SH-SY5Y (cell line): ENCODE data around the gene CYP2C18.

ENCODE experiments used
- GATA2 ChIP-seq: IDR thresholded peaks from 2 replicates; pipeline ENCODE4 v1.6.1; 2011; ENCODE audit warnings: mild to moderate bottlenecking, low read depth, low read length
- GATA3 ChIP-seq: IDR thresholded peaks from 2 replicates; pipeline ENCODE4 v1.6.1; 2011; ENCODE audit warnings: low read depth, mild to moderate bottlenecking, low read length, moderate library complexity

Gene CYP2C18

DNA sequence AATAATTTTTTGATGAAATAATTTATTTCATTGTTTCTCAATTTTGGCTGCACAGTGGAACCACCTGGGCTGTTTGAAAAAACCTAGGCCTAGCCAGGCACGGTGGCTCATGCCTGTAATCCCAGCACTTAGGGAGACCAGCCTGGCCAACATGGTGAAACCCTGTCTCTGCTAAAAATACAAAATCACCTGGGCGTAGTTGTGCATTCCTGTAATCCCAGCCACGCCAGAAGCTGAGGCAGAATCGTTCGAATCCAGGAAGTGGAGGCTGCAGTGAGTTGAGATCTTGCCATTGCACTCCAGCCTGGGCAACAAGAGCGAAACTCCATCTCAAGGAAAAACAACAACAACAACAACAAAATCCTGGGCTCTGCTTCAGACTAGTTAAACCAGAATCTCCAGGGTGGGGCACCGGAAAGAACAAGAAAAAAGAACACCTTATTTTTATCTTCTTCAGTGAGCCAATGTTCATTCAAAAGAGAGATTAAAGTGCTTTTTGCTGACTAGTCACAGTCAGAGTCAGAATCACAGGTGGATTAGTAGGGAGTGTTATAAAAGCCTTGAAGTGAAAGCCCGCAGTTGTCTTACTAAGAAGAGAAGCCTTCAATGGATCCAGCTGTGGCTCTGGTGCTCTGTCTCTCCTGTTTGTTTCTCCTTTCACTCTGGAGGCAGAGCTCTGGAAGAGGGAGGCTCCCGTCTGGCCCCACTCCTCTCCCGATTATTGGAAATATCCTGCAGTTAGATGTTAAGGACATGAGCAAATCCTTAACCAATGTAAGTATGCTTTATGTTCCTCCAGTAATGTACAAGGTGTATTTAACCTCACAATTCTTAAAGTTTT lies at the start of gene CYP2C18:
Gene CYP2C18, plus strand, starts transcription at position 516 of the 841 bp plus-strand sequence. Its CDS starts 91 bp downstream, at position 607.
- no peak for TF ChIP-seq GATA3
- TF ChIP-seq GATA2: no peak

GRCh38 chr10:94639902-94640301 lies 43.6 kb upstream of the CYP2C18 start:
- no peak for TF ChIP-seq GATA2
- no peak for TF ChIP-seq GATA3

DNA sequence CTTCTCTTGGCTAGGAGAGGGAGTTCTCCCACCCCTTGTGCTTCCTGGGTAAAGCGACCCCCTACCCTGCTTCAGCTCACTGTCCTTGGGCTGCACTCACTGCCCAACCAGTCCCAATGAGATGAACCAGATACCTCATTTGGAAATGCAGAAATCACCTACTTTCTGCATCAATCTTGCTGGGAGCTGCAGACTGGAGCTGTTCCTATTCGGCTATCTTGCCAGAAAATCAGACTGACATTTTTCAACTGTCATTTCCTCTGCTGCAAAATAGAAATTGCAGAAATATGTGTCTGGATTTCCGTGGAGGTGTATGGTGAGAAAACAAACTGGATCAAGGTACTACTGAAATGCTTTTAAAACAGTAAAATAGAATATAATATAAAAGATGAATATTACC lies 43.0 kb upstream of the CYP2C18 start:
- TF ChIP-seq GATA3 (peak; percentile 90), GATA2 (peak; percentile 96)

- TF ChIP-seq GATA3 (peak; percentile 71), GATA2 (peak; percentile 65)
Measured at GRCh38 chr10:94641480-94641879, 42.0 kb upstream of the CYP2C18 start.

DNA sequence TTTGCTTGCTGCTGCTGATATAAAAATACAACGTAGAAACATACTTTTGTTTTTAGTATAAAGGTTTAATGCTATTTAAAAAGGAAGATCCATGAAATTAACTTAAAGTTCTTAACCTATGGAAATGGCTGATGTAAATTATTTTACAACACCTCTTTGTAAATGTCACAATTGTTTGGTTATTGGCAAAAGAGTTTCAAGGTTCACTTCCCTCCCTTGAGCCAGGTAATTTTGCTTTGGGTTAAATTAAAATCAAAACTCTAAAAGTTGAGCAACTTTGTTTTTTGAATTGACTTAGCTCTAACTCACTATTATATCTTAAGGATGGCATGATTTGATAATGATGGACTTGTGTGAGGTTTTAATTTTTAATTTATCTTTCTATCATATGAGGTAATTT lies 39.2 kb upstream of the CYP2C18 start:
- TF ChIP-seq GATA2: no peak
- no peak for TF ChIP-seq GATA3

- TF ChIP-seq GATA3 (no peak), GATA2 (no peak)
Measured at GRCh38 chr10:94645285-94645684, 38.2 kb upstream of the CYP2C18 start.

DNA sequence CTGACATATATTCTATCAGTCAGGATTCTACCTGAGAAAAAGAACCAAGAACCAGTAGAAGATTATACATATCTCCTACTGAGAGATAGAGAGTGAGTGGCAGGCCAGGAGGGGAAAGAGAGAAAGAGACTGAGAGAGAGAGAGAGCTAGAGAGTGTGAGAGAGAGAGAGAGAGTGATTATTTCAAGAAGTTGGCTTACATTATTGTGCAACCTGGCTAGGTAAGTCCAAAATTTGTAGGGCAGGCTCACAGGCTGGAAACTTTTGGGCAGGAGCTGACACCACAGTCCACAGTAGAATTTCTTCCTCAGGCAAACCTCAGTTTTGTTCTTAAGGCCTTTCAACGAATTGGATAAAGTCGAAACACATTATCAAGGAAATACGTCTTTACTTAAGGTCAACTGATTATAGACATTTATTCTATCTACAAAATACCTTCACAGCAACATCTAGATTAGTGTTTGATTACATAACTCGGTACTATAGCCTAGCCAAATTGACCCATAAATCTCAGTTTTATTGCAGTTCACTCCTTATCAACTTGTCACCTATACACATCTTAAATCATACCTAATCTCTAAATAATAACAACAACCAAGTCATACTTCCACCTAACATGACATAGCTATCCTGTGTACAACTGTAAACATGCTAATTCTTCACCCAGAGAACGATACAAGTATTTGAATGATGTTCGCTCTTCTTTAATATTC lies 17.0 kb upstream of the CYP2C18 start:
- TF ChIP-seq GATA2 (no peak), GATA3 (no peak)

DNA sequence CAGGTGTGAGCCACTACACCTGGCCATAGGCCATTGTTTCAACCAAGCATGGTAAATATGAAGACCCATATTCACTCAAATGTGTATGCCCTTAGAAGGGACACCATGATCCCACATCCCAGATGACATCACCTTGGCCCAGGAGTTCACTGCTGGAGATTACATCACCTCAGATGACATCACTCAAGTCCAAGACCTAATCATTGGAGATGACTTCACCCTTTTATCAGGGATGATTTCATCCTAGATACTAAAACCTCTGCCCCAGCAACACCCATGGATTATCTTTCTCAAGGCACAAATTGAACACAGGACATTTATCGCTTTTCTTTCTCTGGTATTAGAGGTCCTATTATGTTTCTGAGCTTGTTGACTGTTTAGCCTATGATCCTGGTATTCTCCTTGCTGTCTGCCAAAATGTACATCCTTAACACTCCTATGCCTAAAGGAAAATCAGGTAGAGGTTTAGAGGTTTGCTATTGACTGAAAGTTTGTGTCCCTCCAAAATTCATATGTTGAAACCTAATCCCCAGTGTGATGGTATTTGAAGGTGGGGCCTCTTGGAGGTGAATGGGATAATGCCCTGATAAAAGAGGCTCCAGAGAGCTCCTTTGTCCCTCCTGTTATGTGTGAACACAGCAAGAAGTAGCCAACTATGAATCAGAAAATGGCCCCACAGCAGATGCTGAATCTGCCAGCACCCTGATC lies 9.8 kb upstream of the CYP2C18 start:
- TF ChIP-seq GATA3 (no peak), GATA2 (no peak)

DNA sequence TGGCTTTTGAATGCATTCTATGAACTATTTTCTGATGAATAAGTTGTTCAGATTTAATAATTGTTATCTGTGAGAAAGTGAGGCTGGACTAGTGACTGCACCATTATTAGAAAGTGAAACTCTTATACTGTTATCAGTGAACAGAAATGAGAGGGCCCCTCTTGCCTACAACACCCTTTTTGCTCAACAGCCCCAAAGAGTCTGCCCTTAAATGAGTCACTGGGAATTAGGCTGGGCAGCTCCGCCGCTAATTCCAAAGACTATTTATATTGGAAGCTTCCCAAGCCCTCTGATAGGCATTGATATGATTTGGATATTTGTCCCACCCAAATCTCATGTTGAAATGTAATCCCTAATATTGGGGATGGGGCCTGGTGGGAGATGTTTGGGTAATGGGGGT lies 7.0 kb upstream of the CYP2C18 start:
- TF ChIP-seq GATA3: no peak
- TF ChIP-seq GATA2: no peak

- TF ChIP-seq GATA2 (no peak), GATA3 (no peak)
Measured at GRCh38 chr10:94677691-94678090, 5.8 kb upstream of the CYP2C18 start.

DNA sequence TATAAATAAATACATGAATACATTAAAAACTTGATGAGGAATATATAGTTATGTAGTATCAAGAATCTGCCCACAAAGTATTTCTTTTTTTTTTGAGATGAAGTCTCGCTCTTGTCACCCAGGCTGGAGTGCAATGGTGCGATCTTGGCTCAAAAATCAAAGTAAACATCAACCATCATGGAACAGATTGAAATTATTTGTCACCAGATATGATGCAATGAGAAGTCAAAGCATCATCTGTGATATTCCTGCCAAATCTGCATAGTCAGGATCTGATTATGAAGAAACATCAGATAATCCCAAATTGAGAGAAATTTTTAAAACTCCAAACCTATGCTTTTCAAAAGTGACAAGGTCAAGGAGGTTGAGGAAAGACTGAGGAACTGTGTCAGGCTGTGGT lies 5.1 kb upstream of the CYP2C18 start:
- no peak for TF ChIP-seq GATA2
- TF ChIP-seq GATA3: no peak

DNA sequence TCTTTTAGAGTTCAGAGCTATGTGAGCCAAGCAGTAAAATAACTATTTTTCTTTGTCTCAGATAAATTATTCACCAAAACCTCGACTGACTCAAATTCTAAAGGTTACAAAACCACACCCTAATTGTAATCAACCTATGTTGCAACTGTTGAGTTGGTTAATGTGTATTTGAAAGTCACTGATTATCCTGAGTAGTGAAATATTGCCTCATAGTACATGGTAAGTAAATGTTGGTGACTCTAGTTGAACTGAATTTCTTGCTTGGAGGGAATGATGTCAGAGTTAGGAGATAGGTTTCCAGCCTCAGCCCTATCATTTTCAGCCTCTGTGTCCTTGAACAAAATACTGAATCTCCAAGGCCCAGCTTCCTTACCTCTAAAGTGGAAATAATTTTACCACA lies 3.0 kb upstream of the CYP2C18 start:
- TF ChIP-seq GATA2: no peak
- no peak for TF ChIP-seq GATA3

GRCh38 chr10:94687625-94688248 lies 4.2 kb downstream of the CYP2C18 start:
- TF ChIP-seq GATA3 (no peak), GATA2 (no peak)

- TF ChIP-seq GATA3 (no peak), GATA2 (no peak)
Measured at GRCh38 chr10:94706089-94706488, 22.6 kb downstream of the CYP2C18 start.

DNA sequence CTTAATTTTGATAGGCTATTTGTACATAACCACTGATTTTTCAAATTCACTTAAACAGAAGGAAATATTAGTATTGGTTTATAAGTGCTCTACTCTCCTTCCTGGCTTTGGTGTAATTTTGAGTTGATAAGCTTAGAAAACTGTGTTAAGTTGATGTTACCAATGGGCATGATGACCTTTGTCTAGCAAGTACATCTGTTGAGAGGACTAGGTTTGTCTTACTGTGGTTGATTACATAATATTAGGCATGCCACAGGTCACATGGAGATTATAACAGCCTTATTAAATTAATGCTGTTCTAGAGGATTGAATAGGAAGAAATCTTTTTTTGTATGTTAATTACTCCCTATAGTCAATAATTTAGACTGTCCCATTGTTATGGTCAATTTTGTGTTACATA lies 27.0 kb downstream of the CYP2C18 start:
- TF ChIP-seq GATA2 (no peak), GATA3 (no peak)
